Regular cardiac myocyte (primary cell): Measurements from ENCODE around the gene OR10G6. TPM values are rescaled to one million over a fixed set of nuclear protein-coding genes. Genes with fewer than 3 reads are reported as not detected.

ENCODE experiments used
- total RNA-seq: library from RNA; depleted of rRNA; stranded (reverse); fragments of >200 nt; gene quantifications from 2 replicates; pipeline ENCODE4 v1.2.3, GENCODE V29; 2014

The OR10G6 gene, protein sequence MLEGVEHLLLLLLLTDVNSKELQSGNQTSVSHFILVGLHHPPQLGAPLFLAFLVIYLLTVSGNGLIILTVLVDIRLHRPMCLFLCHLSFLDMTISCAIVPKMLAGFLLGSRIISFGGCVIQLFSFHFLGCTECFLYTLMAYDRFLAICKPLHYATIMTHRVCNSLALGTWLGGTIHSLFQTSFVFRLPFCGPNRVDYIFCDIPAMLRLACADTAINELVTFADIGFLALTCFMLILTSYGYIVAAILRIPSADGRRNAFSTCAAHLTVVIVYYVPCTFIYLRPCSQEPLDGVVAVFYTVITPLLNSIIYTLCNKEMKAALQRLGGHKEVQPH
- total RNA-seq: not detected in 2 replicates

DNA sequence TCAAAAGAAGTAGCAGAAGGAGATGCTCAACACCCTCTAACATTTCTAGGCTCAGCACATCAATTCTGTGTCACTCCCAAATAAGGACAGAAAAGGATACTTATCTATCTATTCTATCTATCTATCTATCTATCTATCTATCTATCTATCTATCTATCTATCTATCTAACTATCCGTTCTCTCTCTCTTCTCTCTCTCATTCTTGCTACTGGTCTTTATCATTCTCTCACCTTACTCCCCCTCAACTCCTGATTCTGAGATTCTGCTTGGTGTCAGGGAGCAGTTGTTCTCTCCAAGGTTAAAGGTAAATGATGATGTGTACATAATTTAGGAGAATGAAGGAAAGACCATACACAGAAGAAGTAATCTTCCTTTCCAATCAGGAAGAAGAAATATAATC lies at the start of gene OR10G6:
Gene OR10G6, minus strand, starts transcription at position 43 of the 400 bp plus-strand sequence. Its CDS starts 0 bp downstream, at position 43.

DNA sequence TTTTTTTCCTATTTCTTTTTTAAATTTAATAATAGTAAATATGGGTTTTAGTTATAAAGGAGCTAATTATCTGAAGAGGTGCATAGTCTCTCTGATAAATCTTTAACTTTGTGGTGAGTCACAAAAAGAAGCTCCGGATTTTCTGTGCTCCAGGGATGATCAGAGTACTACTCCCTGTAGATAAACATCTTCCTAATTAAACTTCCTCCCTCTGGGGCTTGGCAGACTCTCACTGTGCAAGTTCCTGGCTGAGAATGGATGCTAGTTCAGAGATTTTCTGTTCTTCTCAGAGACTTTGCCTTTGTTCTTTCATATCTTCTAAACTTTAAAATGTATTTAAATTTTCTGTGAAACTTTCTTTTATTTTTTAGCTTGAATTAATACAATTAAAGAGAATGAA lies 46.3 kb upstream of the OR10G6 start, which contains the start of gene OR10G7:
Gene OR10G7, minus strand, starts transcription at position 72 of the 400 bp plus-strand sequence. CDS start 2,324 bp downstream, outside the sequence.

DNA sequence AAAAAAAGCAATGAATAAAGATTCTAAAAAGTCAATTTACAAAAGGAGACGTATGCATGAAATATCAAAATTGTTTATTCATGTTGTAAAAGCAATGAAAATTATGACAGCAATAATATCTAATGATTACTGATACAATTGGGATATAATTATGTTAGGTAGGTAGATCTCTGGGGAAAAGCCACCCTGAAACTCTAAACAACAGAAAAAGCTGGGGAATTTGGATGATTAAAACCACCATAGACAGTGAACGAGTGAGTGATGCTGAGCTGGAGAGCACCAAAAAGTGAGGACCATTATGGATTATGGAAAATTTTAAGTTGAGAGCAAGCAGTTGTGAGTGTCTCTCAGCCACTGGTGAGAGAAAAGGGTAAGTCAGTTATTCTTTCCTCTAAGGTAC lies 31.5 kb upstream of the OR10G6 start, which contains the start of gene OR10G8:
Gene OR10G8, plus strand, starts transcription at position 301 of the 400 bp plus-strand sequence. CDS start 2,825 bp downstream, outside the sequence.

GRCh38 chr11:124012697-124013096 lies 17.7 kb upstream of the OR10G6 start, which contains the start of gene OR10G4:
OR10G4 (plus strand) TSS chr11:124012997; CDS start chr11:124015575, 2,578 bp downstream.

DNA sequence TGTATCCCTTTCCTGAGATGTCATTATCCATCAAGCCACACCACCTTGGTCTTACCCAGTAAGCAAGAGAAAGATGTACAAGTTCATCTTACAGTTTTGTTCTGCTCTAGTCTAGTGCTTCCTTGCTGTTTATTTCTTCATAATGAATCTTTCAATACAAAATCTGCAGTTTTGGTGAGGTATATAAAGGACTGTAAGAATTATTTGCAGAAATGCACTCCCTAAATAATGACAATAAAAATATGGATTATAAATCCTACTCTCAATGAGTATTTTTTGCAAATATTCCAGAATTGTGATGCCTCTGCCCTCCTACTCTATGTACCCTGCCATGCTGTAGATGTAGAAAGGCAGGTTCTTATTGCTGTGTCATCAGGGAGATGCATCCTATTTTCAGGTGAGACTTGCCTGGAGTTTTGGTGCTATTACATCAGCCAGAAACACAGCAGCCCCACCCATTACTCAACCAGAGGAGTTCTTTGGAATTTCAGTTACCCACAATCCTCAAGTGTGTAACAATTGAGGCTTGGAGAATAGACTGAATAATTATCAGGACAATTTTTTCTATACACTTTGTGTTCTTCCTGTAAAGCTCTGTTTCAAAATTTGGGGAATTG lies 17.1 kb downstream of the OR10G6 start, which contains the start of gene OR10S1:
Gene OR10S1, minus strand, starts transcription at position 51 of the 617 bp plus-strand sequence. CDS start 117 bp downstream, outside the sequence.

Other genes with a start within 250 kb of the OR10G6 start
- gene OR6X1, start 240.6 kb downstream of the OR10G6 start, total RNA-seq: not detected in 2 replicates
- gene OR6M1, start 188.8 kb downstream of the OR10G6 start, total RNA-seq: not detected in 2 replicates
- not detected in 2 replicates for gene TMEM225, start 109.5 kb downstream of the OR10G6 start, total RNA-seq
- gene OR8D4, start 93.0 kb downstream of the OR10G6 start, total RNA-seq: not detected in 2 replicates
- gene OR4D5, start 55.5 kb downstream of the OR10G6 start, total RNA-seq: not detected in 2 replicates
- gene OR6T1, start 51.3 kb downstream of the OR10G6 start, total RNA-seq: not detected in 2 replicates
- gene OR10S1, start 17.4 kb downstream of the OR10G6 start, total RNA-seq: not detected in 2 replicates
- gene OR10G4, start 17.8 kb upstream of the OR10G6 start, total RNA-seq: not detected in 2 replicates
- gene OR10G9, start 27.9 kb upstream of the OR10G6 start, total RNA-seq: not detected in 2 replicates
- gene OR10G8, start 31.6 kb upstream of the OR10G6 start, total RNA-seq: not detected in 2 replicates
- not detected in 2 replicates for gene OR10G7, start 46.2 kb upstream of the OR10G6 start, total RNA-seq
- gene VWA5A, start 120.3 kb upstream of the OR10G6 start, total RNA-seq: 11.5 and 13.5 TPM in 2 replicates
- gene OR10D3, start 188.2 kb upstream of the OR10G6 start, total RNA-seq: not detected in 2 replicates
- not detected in 2 replicates for gene OR8G1, start 245.9 kb upstream of the OR10G6 start, total RNA-seq